ENCODE data around the gene YARS2. TPM values are rescaled to one million over a fixed set of nuclear protein-coding genes. Genes with fewer than 3 reads are reported as not detected.

YARS2 gene
- total RNA-seq, 1 donor from 2014 or later = 25.3 TPM

GRCh38 chr12:32789446-32789845 lies 33.7 kb upstream of the YARS2 start:
- Mint-ChIP-seq H3K4me3 (no peak overlapping the region), H3K9me3 (no peaks in the 10 kb centered on the region), H3K36me3 (ENCODE audit: low read depth) (no peaks in the 10 kb centered on the region), H3K27ac (ENCODE audit: unreplicated experiment) (no peak overlapping the region), H3K27me3 (ENCODE audit: low read depth) (no peaks in the 10 kb centered on the region), H3K4me1 (peaks cover 8% of the 10 kb centered on the region)
- TF ChIP-seq CTCF (conservative IDR thresholded peaks at IDR 0.05) = no peak
- no peak for DNase-seq (ENCODE audit: low read depth, low spot score)

GRCh38 chr12:32788405-32788804 lies 32.7 kb upstream of the YARS2 start:
- TF ChIP-seq CTCF (conservative IDR thresholded peaks at IDR 0.05) = no peak
- Mint-ChIP-seq H3K36me3 (ENCODE audit: low read depth) (no peaks in the 10 kb centered on the region), H3K27ac (ENCODE audit: unreplicated experiment) (no peak overlapping the region), H3K27me3 (ENCODE audit: low read depth) (no peaks in the 10 kb centered on the region), H3K4me1 (peaks cover 8% of the 10 kb centered on the region), H3K9me3 (no peaks in the 10 kb centered on the region), H3K4me3 (no peak overlapping the region)
- no peak for DNase-seq (ENCODE audit: low read depth, low spot score)

GRCh38 chr12:32785557-32785956 lies 29.9 kb upstream of the YARS2 start:
- DNase-seq (ENCODE audit: low read depth, low spot score) = no peak
- H3K9me3 Mint-ChIP-seq = no peaks in the 10 kb centered on the region
- no peak overlapping the region for H3K27ac Mint-ChIP-seq (ENCODE audit: unreplicated experiment)
- no peak for TF ChIP-seq CTCF (conservative IDR thresholded peaks at IDR 0.05)
- peaks cover 8% of the 10 kb centered on the region for H3K4me1 Mint-ChIP-seq
- no peak overlapping the region for H3K4me3 Mint-ChIP-seq
- H3K36me3 Mint-ChIP-seq (ENCODE audit: low read depth) = no peaks in the 10 kb centered on the region
- no peaks in the 10 kb centered on the region for H3K27me3 Mint-ChIP-seq (ENCODE audit: low read depth)

- Mint-ChIP-seq H3K36me3 (ENCODE audit: low read depth) (no peaks in the 10 kb centered on the region), H3K9me3 (no peaks in the 10 kb centered on the region), H3K27me3 (ENCODE audit: low read depth) (peaks cover 11% of the 10 kb centered on the region), H3K4me3 (no peak overlapping the region), H3K4me1 (peaks cover 8% of the 10 kb centered on the region), H3K27ac (ENCODE audit: unreplicated experiment) (no peak overlapping the region)
- DNase-seq (ENCODE audit: low read depth, low spot score) = no peak
- TF ChIP-seq CTCF (conservative IDR thresholded peaks at IDR 0.05) = no peak
These were observed 27.3 kb upstream of the YARS2 start for GRCh38 chr12:32783029-32783428.

- H3K4me3 Mint-ChIP-seq = no peak overlapping the region
- no peaks in the 10 kb centered on the region for H3K9me3 Mint-ChIP-seq
- TF ChIP-seq CTCF (conservative IDR thresholded peaks at IDR 0.05) = no peak
- no peak overlapping the region for H3K27ac Mint-ChIP-seq (ENCODE audit: unreplicated experiment)
- no peaks in the 10 kb centered on the region for H3K4me1 Mint-ChIP-seq
- DNase-seq (ENCODE audit: low read depth, low spot score) = no peak
- H3K27me3 Mint-ChIP-seq (ENCODE audit: low read depth) = peaks cover 20% of the 10 kb centered on the region
- H3K36me3 Mint-ChIP-seq (ENCODE audit: low read depth) = no peaks in the 10 kb centered on the region
These were observed 24.4 kb upstream of the YARS2 start for GRCh38 chr12:32780071-32780470.

- H3K4me3 Mint-ChIP-seq = no peak overlapping the region
- no peaks in the 10 kb centered on the region for H3K36me3 Mint-ChIP-seq (ENCODE audit: low read depth)
- no peaks in the 10 kb centered on the region for H3K4me1 Mint-ChIP-seq
- H3K27me3 Mint-ChIP-seq (ENCODE audit: low read depth) = peaks cover 23% of the 10 kb centered on the region
- no peaks in the 10 kb centered on the region for H3K9me3 Mint-ChIP-seq
- no peak overlapping the region for H3K27ac Mint-ChIP-seq (ENCODE audit: unreplicated experiment)
- no peak for DNase-seq (ENCODE audit: low read depth, low spot score)
- no peak for TF ChIP-seq CTCF (conservative IDR thresholded peaks at IDR 0.05)
These were observed 22.0 kb upstream of the YARS2 start for GRCh38 chr12:32777691-32778175.

Measured in neural crest cell (in vitro differentiated cells).